Right renal pelvis (tissue), 4 donors: Measurements from ENCODE around the gene CBY1. TPM values are rescaled to one million over a fixed set of nuclear protein-coding genes. Genes with fewer than 3 reads are reported as not detected.
A peak's percentile ranks its signal among the peaks of the same experiment; 100 is the strongest.

Source experiments
- DNase-seq, 4 donors: peaks; one replicate each; pipeline ENCODE4 v3.0.0-alpha.2; 2013; ENCODE audit warnings: low read depth in 4 of 4, low spot score in 3 of 4, missing footprints in 1 of 4
- polyA plus RNA-seq, 4 donors: library from polyadenylated mRNA; unstranded; fragments of 120-200 nt; gene quantifications; one replicate each; pipeline ENCODE4 v1.2.1, GENCODE V29; 2013; ENCODE audit not compliant: insufficient read length in 4 of 4

The CBY1 gene
- polyA plus RNA-seq, 4 donors = 57.3 to 61.9 (median 61.2) TPM

DNA sequence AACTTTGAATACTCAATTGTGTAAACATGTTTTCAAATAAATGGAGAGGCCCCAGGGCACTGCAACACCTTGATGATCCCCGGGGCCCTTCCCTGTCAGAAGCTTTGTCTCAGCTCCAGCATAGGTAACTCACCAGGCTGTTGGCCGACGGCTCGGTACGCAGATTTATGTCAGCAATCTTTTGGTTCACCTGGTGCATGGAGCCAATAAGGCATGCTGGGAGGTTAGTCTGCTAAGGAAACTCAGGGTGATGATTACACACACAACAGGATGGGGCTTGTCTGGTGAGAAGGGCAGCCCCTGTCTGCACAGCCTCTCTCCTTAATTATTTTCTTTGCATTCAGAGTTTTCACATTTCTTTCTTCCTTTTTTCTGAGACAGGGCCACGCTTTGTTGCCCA, 11.0 kb upstream of the CBY1 start:
- no peak for DNase-seq

DNA sequence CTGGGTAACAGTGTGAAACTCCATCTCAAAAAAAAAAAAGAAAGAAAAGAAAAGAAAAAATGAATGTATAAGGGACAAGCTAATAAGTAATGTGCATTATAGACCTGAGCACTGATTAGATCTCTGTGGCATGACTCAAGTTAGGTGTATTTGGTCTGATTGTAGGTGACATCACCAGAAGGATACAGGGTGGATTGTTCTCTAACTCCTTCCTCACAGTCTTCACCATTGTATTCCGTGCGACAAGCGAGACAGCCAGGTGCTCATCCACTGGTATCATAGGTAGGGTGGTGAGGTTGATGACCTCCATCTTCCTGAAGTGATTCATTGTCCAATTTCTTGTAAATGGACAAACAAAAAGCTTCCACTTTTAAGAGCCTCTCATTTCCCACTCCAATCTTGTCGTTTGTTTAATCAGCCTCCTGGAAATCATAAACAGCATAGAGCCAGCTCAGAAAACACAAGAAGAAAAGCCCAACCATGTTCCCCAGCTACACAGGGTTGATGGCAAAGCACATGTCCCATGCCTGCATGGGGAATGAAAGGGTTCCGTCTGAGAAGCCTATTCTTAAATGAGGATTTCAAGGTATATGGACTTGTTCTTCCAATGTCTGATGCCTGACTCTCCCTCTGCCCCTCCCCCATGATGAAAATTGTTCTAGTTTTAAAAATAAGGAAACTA, 6.5 kb upstream of the CBY1 start:
- DNase-seq = no peak

DNA sequence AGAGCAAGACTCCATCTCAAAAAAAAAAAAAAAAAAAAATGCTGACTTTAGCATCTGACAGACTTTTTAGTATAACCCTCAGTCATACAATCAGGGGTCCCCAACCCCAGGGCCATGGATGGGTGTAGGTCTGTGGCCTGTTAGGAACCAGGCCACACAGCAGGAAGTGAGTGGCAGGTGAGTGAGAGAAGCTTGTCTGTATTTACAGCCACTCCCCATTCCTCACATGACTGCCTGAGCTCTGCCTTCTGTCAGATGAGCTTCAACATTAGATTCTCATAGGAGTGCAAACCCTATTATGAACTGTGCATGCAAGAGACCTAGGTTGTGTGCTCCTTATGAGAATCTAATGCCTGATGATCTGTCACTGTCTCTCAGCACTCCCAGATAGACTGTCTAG, 3.6 kb upstream of the CBY1 start:
- DNase-seq = no peak

DNA sequence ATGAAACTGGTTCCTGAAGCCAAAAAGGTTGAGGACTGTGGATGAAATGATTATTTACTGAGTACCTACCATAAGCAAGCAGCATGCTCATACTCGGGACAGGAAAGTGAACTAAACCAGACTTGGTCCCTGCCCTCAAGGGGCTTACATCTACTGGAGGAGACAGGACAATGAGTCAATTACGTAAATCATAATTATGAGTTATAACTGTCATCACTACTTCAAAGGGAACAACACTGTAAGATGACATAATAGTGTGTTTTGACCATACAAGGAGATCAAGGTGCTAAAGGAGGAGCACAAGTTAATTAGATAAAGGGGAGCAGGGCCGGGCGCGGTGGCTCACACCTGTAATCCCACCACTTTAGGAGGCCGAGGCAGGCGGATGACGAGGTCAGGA, 2.7 kb upstream of the CBY1 start:
- no peak for DNase-seq

DNA sequence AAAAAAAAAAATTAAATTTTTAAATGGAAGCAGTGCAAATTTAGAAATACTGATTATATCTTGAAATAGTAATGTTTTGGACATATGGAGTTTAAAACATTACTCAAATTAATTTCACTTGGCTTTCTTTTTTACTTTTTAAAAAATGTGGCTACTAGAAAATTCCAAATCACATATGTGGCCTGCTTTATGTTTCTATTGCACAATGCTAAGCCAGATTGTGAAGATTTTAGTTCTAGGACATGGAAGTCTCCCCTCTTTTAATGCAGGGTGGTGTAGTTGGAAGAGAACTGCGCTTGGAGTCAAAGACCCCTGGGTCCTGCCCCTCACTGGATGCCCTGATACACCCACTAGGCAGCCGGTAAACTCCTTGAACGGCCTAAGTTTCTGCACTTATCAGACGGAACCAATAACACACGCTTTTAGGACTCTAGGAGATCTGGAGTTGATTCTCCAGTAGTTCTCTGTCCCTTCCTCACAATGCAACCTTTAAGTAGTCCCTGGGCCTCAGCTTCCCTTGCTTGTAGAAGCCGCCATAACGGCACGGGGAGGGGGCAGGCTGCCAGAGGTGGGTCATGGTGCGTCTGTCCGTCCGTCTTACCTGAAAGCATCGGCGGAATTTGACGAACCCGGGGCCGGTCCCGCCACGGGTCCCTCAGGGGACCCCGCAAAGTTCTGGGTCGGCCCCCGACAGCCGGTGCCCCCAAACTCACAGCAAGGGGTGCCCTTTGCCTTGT, 751 bp upstream of the CBY1 start:
- peak in 3 of 4 donors; percentile 5 to 25 (median 13) for DNase-seq

DNA sequence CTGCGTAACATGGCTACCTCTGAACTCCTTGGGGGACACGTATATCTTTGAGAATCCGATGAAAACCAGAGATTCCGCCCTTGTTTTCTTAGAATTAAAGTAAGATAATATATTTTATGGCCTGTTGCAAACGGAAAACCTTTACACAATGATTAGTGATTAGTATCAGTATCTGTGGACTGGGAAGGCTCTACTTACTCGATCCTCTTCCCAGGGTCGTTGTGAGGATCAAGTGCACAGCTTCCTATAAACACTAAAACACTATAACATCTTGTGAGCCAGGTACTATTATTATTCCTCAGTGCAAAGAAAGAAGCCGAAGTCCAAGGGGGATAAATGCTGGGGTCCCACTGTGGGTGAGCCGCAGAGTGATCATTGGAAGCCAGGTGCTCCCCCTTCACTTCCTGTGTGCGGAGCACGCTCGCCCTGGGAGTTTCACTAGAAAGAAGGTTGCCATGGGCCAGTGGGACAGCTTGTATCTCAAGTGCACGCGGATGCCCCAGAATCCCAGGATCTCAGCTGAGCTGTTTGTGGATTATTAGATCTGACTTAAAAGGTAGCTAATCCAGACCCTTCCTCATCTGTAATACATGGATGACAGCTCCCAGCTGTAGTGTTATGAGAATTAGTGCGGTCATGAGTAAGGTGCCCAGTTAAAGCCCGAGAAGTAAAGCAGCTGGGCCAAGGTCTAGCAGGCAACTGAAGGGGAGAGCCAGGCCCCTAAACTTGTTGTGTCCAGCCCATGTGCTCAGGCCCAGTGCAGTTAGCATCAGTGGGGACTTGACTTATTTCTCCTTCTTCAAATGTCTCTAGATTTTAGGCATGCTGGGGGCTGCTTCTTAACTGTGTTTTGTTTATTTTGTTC, 839 bp downstream of the CBY1 start:
- DNase-seq = peak; percentile 3 to 14 (median 10)

DNA sequence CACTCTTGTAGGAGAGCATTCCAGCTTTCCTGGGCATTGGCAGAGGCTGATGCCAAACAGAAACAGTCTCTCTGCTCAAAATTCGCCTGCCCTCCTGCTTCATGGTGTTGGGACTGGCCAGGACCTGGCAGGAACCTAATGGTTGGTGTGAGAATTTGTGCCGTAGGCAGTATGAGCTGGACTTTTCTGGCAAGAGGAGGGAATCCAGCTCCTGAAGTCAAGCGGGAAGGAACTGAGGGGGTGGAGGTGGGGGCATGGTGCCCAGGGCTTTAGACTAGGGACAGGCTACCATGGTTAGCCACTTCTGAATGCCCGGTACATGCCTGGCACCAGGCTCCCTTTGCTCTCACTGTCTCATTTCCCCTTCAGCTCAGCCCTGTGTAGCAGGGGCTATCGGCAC, 18.4 kb downstream of the CBY1 start:
- no peak for DNase-seq

DNA sequence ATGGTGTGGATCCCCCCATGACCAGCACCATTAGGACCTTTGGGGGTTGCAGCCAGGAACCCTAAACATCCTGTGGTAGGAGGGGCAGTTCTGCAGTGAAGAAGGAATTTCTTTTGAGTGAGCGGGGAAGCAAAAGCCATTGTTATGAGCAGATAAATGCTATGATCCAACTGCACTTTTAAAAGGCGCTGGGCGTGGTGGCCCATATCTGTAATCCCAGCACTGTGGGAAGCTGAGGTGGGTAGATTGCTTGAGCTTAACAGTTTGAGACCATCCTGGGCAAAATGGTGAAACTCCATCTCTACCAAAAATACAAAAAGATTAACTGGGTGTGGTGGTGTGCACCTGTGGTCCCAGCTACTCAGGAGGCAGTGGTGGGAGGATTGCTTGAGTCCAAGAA, 19.4 kb downstream of the CBY1 start:
- no peak for DNase-seq

DNA sequence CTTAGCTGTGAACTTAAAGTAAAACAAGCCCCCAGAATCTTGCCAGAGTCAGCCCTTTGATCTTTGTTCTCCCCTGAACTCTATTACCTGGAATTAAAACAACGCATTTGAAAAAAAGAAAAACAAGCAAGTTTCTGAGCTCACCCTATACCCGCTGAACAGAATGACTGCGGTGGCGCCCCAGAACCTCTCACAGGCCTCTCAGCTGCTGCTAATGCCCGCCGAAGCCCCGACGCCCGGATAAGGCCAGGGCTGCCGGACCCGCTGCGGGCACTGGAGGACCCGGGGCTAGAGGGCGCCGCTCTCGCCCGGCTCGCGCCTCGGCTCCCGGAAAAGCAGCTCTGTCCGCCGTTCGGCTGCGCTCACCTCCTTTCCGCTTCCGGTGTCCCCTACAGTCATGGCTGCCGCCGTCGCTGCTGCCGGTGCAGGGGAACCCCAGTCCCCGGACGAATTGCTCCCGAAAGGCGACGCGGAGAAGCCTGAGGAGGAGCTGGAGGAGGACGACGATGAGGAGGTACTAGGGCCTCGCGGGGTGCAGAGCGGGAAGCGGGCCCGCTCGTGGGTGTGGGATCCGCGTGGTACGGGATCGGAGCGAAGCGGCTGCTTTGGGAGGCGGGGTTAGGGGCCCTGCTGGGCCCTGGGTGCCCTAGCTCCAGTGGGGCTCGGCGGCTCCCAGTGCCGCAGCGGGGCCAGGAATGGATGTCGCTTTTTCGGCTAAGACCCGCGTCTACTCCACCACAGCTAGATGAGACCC, 25.3 kb downstream of the CBY1 start, which contains the start of gene TOMM22:
Gene TOMM22, plus strand, starts transcription at position 376 of the 754 bp plus-strand sequence. Its CDS starts 22 bp downstream, at position 398.
- DNase-seq = peak in 3 of 4 donors; percentile 71 to 79 (median 76)

DNA sequence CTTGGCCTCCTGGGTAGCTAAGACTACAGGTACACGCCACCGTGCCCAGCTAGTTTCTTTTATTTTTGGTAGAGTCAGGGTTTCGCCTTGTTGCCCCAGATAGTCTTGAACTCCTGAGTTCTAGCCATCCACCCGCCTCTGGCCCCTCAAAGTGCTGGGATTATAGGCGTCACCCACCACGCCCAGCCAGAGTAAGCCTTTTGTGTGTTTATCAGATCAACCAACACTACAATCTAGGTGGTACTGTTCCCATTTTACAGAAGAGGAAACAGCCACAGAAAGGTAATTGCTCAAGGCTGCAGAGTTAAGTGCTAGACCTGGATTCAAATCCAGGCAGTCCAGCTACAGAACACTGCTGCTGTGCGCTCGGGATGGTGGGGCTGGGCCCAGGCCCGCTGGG, 28.5 kb downstream of the CBY1 start:
- DNase-seq = no peak

DNA sequence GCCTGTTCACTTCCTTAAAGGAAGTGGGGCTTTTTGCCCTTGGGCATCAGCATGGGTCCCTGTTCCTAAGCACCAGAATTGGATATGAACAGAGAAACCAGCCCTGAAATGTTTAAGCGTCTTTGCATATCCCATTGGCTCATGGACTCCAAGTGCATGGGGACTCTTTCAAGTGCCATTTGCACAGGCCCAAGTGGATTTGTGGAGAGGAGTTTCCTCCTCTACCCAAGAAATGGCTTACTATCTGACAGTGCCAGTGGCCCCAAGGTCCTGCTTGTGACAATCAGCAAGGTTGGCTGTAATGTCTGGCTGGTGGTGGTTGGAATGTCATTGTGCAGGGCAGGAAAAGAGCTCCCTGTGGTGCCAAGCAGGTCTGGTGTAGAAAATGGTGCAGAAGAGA, 29.3 kb downstream of the CBY1 start:
- DNase-seq = no peak

DNA sequence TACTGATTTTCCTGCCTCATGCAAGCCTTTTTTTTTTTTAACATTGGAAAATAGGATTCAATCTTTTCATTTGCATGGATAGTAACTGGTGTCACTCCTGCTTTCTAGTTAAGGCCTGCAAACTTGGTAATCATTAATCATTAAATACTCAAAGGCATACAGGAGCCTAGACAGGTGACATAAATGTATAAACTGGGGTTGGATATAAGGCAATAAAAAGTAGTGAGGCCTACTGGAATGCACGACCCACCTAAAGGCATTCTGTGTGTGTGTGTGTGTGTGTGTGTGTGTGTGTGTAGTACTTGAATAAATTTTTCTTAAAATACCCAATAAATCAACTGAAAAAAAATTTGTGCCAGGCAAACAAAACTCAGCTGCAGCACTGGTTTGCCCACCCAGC, 33.2 kb downstream of the CBY1 start:
- DNase-seq = no peak

DNA sequence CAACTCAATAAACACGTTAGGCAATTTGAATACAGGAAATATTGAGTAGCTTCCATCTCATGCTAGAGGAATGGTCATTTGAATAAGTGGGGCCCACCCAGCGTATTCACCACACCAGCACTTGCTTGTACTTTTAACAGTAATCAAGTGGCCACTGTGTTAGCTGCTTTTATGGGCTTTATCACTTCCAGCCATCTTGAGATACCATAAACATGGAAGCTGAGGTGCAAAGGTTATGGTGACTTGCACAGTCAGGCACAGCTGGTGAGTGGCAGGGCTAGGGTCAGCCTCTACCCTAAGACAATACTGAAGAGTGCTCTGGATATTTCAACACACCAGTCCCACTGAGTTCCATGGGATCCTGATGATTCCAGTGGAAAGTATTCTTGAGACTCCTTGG, 37.6 kb downstream of the CBY1 start:
- no peak for DNase-seq

DNA sequence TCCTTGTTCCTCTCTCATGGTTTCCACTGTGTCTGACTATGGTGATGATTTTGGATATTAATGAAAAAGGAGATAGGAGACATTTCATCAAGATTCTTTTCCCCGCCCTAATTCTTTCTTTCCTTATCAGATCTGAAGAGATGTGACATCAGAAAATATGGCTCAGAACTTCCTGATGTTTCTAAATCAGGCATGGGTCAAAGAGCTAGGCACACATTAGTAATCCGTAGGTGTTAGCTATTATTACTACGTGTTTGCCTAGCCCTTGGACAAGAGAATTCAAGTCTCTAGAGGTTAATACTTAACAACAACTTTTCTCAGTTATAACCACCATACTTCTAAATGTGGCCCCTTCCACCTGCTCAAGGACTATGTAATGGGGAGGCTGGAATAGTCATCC, 38.5 kb downstream of the CBY1 start:
- no peak for DNase-seq

DNA sequence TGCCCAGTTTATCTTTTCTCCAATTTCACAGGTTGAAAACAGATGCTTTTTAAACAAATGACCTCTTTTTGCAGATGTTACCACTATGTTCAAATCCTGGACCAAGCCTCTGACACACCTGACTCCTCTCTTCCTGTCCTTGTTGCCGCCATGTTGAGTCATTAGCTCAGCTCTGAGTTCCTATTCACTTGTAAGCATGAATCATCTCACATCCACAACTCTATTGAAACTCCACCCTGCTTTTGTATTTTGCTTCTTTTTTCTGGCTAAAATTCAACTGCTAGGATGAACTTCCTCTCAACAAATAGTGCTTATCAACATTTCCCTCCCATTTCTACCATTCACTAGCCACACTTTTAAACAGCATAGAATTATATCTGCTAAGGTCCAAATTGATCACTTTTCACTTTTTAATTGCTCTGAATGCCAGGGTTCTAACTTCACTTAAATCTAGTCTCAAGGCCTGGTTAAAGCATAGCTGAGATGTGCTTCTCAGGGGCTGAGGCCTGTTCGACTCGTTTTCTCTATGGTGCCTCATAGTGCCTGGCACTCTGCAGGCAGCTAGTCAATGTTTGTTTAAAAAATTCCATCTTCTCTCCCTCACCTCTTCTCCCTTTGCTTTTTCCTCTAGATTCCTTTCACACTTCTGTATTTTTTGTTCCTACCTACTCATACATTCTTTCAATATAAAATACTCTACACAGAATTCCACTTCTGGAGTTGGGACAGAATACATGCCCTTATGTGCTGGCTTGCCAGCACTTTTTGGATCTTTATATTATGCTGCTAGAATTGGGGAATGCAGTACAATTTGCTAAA, 40.4 kb downstream of the CBY1 start:
- no peak for DNase-seq

DNA sequence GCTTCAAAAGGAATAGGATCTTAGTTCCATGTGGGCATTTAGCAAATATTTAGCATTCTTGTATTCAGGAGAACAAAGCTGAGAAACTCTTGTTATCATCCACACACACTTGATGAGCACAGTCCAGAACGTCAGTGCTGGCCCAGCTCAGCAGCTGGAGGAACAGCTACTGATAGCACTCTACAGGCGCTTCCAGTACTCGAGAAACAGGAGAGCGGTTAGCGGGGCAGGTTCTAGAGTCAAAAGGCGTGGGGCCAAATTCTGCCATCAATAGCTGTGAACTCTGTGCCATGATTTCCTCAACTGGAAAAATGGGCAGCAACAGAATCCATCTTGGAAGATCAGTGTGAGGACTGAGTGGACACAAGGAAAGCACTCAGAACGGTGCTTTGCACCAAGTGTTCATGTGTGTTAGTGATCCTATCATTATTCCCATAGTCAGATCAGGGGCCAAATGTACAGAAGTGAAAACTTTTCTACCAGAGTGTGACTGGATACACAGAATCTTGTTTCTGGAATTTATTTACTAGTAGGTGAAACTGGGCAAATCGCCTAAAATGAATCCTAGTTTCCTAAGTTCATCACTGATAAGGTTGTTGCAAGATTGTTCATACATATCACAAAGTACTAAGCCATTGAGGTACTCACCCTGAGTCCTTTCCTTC, 41.1 kb downstream of the CBY1 start:
- DNase-seq = no peak

DNA sequence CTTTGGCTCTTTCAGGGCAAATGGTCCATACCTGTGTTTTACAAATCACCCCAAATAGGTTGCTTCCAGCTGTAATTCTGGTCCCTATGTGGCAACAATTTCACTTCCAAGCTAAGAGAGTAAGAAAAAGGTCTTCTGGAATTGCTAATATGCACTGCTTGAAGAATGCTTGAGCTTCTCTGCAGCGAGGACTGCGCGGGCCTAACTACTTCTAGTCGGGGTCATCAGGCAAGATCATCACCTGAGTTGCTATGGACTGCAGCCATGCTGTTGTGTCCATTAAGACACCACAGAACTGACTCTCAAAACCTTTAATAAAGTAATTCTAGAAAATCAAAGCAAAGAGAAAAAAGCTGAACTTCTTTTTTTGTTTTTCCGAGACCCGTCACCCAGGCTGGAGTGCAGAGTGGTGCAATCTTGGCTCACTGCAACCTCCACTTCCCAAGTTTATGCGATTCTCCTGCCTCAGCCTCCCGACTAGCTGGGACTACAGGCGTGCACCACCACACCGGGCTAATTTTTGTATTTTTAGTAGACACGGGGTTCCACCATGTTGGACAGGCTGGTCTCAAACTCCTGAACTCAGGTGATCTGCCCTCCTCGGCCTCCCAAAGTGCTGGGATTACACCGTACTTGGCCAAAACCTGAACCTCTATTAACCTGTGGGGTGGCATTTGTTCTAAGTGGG, 42.1 kb downstream of the CBY1 start:
- DNase-seq = no peak

DNA sequence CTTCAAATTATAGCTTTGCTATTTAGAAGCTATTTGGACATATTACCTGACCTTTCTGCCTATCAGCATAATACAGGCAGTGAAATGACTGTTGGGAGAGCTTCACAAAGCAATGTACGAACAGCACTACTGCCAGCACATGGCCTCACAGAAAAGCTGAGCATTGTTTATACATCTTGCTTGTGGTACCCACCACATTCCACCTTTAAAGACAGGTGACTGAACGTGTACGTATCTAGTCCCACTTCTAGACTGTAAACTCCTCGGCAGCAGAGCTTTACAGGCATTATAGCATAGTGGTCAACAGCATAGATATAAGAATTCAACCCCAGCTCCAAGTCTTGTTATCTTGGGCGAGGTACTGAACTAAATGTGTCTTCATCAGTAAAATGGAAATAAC, 42.7 kb downstream of the CBY1 start:
- no peak for DNase-seq

DNA sequence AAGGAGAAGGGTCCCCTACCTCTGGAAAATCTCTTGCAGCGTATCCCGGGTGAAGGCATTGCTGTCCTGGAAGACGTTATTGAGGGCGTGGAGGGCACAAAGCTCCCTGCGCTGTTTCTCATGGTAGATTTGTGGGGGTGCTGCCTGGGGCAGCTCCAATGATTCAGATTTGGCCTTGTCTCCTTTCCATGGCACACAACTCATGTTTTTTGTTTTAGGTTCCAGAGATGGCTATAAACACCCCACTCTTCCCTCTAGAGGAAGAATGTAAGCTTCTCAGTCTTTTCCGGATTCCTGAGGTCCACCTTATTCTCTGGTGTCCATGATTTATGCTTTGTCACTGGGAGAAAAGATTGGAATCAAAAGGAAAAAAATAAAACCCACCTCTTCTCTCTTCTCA, 43.3 kb downstream of the CBY1 start:
- DNase-seq = no peak
